ENCODE results near the gene SHISAL2A.
A peak's percentile ranks its signal among the peaks of the same experiment; 100 is the strongest.

Gene SHISAL2A

GRCh38 chr1:52662645-52663313 is 29.8 kb downstream of the SHISAL2A start:
- no peak for DNase-seq

GRCh38 chr1:52663716-52664115 is 30.7 kb downstream of the SHISAL2A start:
- DNase-seq = no peak

DNA sequence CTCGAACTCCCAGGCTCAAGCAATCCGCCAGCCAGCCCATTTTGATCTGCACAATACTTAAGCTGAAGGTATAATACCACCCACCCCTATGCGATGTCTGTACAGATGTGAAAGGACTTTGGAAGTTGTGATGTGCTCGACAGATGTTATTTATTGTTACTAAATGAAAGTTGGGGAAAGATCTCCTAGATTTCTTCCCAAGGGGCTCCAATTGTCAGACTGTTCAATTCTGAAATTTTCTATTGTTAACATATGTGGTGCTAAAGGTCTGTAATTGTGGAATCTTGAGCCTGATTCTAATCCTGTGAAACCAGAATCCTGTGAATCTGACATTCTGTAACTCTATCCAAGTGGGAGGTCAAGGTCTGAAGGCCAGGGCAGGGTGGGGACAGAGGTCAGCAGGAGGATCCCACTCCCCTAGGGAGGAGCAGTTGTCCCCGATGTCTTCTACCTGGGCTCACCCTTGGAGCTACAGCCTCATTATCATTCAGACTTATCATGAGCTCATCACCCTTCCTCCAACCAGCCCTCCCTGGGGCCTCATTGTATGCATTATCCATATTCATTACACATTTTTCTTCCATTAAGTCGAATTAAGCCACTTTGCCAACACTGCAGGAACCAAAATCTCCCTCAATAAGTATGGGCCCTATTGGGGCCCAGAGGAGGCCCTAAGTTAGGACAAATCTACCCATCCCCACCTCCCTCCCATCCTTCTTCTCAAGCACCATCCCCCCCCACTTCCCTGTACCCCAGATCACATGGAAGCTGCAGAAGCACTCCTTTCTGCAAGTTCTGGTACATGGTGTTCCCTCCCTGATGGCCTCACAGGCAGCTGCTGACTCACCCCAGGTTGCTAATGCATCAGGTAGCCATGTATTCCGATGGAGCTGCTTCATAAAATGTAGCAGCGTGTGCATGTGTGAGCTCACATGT is 32.3 kb downstream of the SHISAL2A start:
- no peak for DNase-seq

- no peak for DNase-seq
Measured at GRCh38 chr1:52667290-52667689, 34.3 kb downstream of the SHISAL2A start.

DNA sequence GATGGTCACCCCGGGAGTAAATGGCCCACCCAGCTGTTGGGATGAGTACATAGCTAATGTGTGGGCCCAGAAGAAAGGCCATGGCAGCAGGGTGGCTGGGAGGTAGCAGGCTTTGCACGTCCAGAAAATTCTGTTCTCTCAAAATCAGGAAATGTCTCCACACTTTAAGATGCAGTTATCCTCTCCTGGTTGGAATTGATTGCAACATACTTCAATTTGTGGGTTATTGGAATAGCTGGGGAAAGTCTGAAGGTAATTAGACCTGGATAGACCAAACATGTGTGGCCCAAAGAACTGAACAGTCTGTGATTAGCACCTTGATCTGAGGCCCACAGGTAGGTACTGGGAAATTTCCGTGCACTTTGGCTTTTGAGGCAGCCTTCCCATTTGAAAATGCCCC is 35.0 kb downstream of the SHISAL2A start:
- no peak for DNase-seq

- no peak for DNase-seq
Measured at GRCh38 chr1:52668711-52669110, 35.7 kb downstream of the SHISAL2A start.

- no peak for DNase-seq
Measured at GRCh38 chr1:52669696-52670095, 36.7 kb downstream of the SHISAL2A start.

DNA sequence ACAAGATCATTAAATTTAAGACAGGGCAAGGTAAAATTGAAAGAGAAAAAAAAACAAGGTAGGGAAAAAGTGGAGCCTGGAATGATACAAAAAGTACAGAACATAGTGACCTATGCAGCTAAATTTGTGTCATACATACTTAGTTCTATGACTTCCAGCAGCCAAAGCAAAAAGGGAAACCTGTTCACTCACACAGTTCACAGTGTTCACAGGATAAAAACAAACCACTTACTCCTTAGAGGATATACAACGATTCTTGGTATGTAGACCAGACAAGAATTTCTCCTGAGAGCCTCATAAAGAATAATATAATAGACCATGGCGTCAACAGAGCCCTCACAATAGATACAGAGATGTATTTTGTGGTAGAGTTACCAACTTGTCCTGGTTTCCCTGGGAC is 37.6 kb downstream of the SHISAL2A start:
- no peak for DNase-seq

DNA sequence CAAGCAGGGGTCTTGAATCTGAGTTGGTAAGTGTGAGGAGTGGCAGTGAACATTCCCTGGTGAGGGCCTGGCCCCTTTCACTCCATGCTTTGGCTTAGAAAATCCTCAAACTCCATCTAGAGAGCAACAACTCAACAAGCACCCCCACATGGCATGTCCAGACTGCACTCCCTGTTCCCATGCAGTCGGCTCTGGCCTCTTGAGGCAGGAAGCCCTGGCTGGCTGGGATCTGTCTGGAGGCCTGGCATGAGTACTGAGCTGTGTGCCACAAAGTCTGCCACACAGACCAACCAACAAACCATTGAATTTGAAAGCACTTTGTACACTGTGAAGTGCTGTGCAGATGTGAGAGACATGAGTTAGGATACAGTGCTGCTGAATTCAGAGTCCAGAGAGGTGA is 40.0 kb downstream of the SHISAL2A start:
- DNase-seq = no peak

DNA sequence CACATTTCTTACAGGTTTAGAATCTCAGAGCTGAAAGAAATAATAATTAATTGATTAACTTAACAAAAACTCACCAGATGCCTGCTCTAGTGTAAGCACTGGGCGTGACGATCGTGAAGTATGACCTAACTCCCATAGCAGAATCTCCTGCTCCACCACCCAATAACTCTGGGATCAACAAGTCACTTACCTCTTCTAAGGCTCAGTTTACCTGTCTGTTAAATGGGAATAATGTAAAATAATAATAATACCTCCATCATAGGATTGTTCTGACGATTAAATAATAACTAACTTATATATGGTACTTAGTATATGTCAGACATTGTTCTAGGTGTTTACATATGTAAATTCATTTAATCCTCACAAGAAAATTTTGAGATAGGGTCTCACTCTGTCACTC is 40.5 kb downstream of the SHISAL2A start:
- no peak for DNase-seq

- DNase-seq = no peak
Measured at GRCh38 chr1:52674497-52675384, 41.8 kb downstream of the SHISAL2A start.

GRCh38 chr1:52676249-52676903 is 43.4 kb downstream of the SHISAL2A start:
- DNase-seq = no peak

- no peak for DNase-seq
Measured at GRCh38 chr1:52677076-52677806, 44.3 kb downstream of the SHISAL2A start.

GRCh38 chr1:52679048-52679447 is 46.1 kb downstream of the SHISAL2A start:
- no peak for DNase-seq

GRCh38 chr1:52679498-52679897 is 46.5 kb downstream of the SHISAL2A start:
- DNase-seq = no peak

GRCh38 chr1:52680353-52680752 is 47.4 kb downstream of the SHISAL2A start:
- no peak for DNase-seq

- DNase-seq = no peak
Measured at GRCh38 chr1:52681136-52681535, 48.2 kb downstream of the SHISAL2A start.

DNA sequence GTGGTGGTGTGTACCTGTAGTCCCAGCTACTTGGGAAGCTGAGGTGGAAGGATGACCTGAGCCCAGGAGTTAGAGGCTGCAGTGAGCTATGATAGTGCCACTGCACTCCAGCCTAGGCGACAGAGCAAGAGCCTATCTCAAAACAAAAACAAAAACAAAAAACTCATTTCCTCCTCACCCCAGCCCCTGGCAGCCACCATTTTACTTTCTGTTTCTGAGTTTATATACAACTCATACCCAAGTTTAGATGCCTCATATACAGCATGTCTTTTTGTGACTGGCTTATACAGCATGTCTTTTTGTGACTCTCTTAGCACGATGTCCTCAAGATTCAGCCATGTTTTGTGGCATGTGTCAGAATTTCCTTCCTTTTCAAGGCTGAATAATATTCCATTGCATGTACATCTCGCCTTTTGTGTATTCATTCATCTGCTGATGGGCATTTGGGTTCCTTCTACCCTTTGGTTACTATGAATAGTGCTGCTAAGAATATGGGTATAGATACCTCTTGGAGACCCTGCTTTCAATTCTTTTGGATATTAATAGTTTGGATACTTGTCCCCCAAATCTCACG is 50.5 kb downstream of the SHISAL2A start:
- no peak for DNase-seq

DNA sequence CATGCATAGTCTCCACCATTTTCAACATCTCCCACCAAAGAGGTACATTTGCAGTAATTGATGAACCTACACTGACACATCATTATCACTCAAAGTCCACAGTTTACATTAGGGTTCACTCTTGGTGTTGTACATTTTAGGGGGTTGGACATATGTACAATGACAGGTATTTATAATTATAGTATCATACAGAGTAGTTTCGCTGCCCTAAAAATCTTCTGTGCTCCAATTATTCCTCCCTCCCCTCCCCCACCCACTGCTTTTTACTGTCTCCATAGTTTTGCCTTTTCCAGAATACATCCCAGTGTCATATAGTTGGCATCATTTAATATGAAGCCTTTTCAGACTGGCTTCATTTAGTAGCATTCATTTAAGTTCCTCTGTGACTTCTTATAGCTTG is 51.6 kb downstream of the SHISAL2A start:
- DNase-seq = no peak

DNA sequence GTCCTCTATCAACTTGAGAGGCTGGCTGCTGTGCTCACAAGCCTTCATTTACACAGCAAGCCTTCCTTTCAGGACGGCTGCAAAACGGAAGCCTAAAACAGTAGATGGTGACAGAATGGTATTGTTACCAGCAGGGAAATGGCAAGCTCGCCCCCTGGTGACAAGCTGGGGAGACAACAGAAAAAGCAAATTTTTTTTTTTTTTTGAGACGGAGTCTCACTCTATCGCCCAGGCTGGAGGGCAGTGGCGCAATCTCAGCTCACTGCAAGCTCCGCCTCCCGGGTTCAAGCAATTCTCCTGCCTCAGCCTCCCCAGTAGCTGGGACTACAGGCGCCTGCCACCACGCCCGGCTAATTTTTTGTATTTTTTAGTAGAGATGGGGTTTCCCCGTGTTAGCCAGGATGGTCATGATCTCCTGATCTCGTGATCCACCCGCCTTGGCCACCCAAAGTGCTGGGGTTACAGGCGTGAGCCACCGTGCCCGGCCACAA is 53.3 kb downstream of the SHISAL2A start:
- DNase-seq = peak; percentile 31 to 73

- no peak for DNase-seq
Measured at GRCh38 chr1:52686830-52687229, 53.9 kb downstream of the SHISAL2A start.

Data from NCI-H446 (cell line).